ENCODE results near the gene OLIG3. TPM values are rescaled to one million over a fixed set of nuclear protein-coding genes. Genes with fewer than 3 reads are reported as not detected.
A peak's percentile ranks its signal among the peaks of the same experiment; 100 is the strongest.

The OLIG3 gene
- total RNA-seq (1 to 10 TPM; 1.1 to 3.3 TPM), polyA plus RNA-seq (ENCODE audit: insufficient read length in 2 of 2) (1 to 10 TPM; 2.3 to 3.2 TPM)
- long read RNA-seq, donor 1, partial matches to known transcripts: 0 of 1 reads
- long read RNA-seq, donor 1, other reads (novel, unspliced or antisense): 0 of 1 reads
- long read RNA-seq, donor 2: 0 reads
- long read RNA-seq, donor 3, transcript OLIG3-201 (1 exons, 2,049 nt): major isoform, 5 of 5 reads
- long read RNA-seq, donor 3, partial matches to known transcripts: 0 of 5 reads
- long read RNA-seq, donor 3, other reads (novel, unspliced or antisense): 0 of 5 reads
- long read RNA-seq, donor 4: 0 reads

DNA sequence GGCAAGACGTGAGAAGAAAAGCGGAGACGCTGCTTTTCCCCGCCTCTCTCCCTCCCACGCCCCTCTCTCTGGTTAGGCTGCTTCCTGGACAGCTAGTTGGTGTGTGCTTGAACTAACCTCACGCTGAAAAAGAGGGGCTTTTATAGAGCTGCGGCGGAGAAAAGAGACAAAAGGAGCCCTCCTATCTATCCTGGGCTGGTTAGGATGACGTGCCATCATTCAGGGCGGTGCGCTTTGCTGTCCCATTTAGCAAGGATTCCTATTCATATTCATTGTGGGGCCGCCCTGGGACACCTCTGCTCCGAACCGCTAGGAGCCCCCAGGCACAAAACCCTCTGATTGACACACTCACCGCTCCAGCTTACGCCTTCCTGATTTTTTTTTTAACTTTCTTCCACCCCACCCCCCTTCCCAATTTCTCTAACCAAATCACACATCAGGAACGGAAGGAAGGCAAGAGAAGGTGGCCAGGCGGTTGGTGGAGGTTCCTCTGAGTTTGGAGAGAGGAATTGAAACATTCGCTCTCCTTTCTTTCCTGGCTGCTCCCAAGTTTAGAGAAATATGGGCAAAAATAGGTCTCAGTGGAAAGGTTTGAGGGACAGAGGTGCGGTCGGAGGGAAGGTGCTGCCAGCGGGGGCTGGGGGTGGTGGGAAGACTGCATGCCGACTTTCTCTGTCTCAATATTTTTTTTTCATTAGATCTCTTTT, at the start of gene OLIG3:
TSS of gene OLIG3 (minus strand) at position 114 of the 707 bp plus-strand sequence. CDS start 224 bp downstream, outside the sequence.
- H3K4me1 ChIP-seq (ENCODE audit: control insufficient read depth, insufficient read depth, low read length): peaks cover 52% of the 10 kb centered on the region
- H3K27me3 ChIP-seq (ENCODE audit: control insufficient read depth, insufficient read depth, low read length): peaks cover 99% of the 10 kb centered on the region
- no peak within 1 kb of the TSS for H3K27ac ChIP-seq (ENCODE audit: low read depth, low read length)
- DNase-seq (ENCODE audit: low read depth in 4 of 6, low spot score in 6 of 6): peak in 2 of 6 donors; percentile 32 to 61
- no peaks in the 10 kb centered on the region for H3K36me3 ChIP-seq (ENCODE audit: control insufficient read depth, insufficient read depth, low read length)
- 2% methylated on average over 11 of the region's 23 CpGs for WGBS (ENCODE audit: insufficient coverage)
- H3K9me3 ChIP-seq (ENCODE audit: control insufficient read depth, insufficient read depth, low read length): no peaks in the 10 kb centered on the region
- no peak within 1 kb of the TSS for H3K4me3 ChIP-seq (ENCODE audit: low read depth, low read length)

GRCh38 chr6:137543114-137543513, 48.9 kb upstream of the OLIG3 start:
- no peak overlapping the region for H3K27ac ChIP-seq (ENCODE audit: low read depth, low read length)
- H3K36me3 ChIP-seq (ENCODE audit: control insufficient read depth, insufficient read depth, low read length): no peaks in the 10 kb centered on the region
- no peaks in the 10 kb centered on the region for H3K4me1 ChIP-seq (ENCODE audit: control insufficient read depth, insufficient read depth, low read length)
- H3K9me3 ChIP-seq (ENCODE audit: control insufficient read depth, insufficient read depth, low read length): no peaks in the 10 kb centered on the region
- peaks cover 13% of the 10 kb centered on the region for H3K27me3 ChIP-seq (ENCODE audit: control insufficient read depth, insufficient read depth, low read length)
- no CpG with 5 or more reads among the region's 2 CpGs for WGBS (ENCODE audit: insufficient coverage)
- DNase-seq (ENCODE audit: low read depth in 4 of 6, low spot score in 6 of 6): no peak
- no peak overlapping the region for H3K4me3 ChIP-seq (ENCODE audit: low read depth, low read length)

- no CpG with 5 or more reads among the region's 1 CpG for WGBS (ENCODE audit: insufficient coverage)
Observed at GRCh38 chr6:137542713-137543112, 48.5 kb upstream of the OLIG3 start.

GRCh38 chr6:137541534-137542063, 47.4 kb upstream of the OLIG3 start:
- H3K27ac ChIP-seq (ENCODE audit: low read depth, low read length): no peak overlapping the region
- no peaks in the 10 kb centered on the region for H3K36me3 ChIP-seq (ENCODE audit: control insufficient read depth, insufficient read depth, low read length)
- H3K4me1 ChIP-seq (ENCODE audit: control insufficient read depth, insufficient read depth, low read length): no peaks in the 10 kb centered on the region
- H3K9me3 ChIP-seq (ENCODE audit: control insufficient read depth, insufficient read depth, low read length): no peaks in the 10 kb centered on the region
- H3K27me3 ChIP-seq (ENCODE audit: control insufficient read depth, insufficient read depth, low read length): peaks cover 11% of the 10 kb centered on the region
- no peak overlapping the region for H3K4me3 ChIP-seq (ENCODE audit: low read depth, low read length)
- 21% methylated on average over 2 of the region's 4 CpGs for WGBS (ENCODE audit: insufficient coverage)
- peak in 1 of 6 donors; percentile 8 for DNase-seq (ENCODE audit: low read depth in 4 of 6, low spot score in 6 of 6)

More at GRCh38 chr6:137542713-137543112, 48.5 kb upstream of the OLIG3 start:
- Histone ChIP-seq H3K4me3 (ENCODE audit: low read depth, low read length) (no peak overlapping the region), H3K27ac (ENCODE audit: low read depth, low read length) (no peak overlapping the region), H3K9me3 (ENCODE audit: control insufficient read depth, insufficient read depth, low read length) (no peaks in the 10 kb centered on the region), H3K36me3 (ENCODE audit: control insufficient read depth, insufficient read depth, low read length) (no peaks in the 10 kb centered on the region), H3K4me1 (ENCODE audit: control insufficient read depth, insufficient read depth, low read length) (no peaks in the 10 kb centered on the region), H3K27me3 (ENCODE audit: control insufficient read depth, insufficient read depth, low read length) (peaks cover 11% of the 10 kb centered on the region)
- no peak for DNase-seq (ENCODE audit: low read depth in 4 of 6, low spot score in 6 of 6)

DNA sequence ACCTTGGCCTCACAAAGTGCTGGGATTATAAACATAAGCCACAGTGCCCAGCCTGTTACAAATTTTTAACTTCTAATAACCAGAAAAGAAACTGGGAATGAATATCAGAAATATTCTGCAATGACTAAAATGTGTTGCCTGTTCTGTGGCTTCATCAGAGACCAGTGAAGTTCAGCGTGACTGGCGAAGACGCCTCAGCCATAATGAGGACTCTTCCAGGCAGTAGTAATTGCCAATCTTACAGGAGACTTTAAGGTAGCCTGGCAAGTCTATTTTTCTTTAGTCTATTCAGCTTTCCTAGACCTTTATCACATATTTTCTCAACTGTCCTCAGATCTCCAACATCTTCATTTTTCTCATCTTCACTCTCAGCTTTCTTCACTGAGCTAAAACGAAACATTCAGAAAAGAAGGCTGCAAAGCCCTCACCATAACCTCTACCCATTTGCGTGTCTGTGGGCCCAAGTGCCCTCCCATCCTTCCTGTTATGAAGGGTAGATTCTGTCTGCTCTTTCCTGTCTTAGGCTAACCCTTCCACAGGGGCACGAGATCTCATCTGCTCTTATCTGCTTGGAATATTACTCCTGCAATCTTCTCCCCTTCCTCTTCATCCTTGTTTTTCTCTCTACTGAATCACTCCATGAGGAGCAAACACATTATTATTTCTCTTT, 42.0 kb upstream of the OLIG3 start:
- Histone ChIP-seq H3K36me3 (ENCODE audit: control insufficient read depth, insufficient read depth, low read length) (no peaks in the 10 kb centered on the region), H3K9me3 (ENCODE audit: control insufficient read depth, insufficient read depth, low read length) (no peaks in the 10 kb centered on the region), H3K4me3 (ENCODE audit: low read depth, low read length) (no peak overlapping the region), H3K27me3 (ENCODE audit: control insufficient read depth, insufficient read depth, low read length) (peaks cover 6% of the 10 kb centered on the region), H3K4me1 (ENCODE audit: control insufficient read depth, insufficient read depth, low read length) (no peaks in the 10 kb centered on the region), H3K27ac (ENCODE audit: low read depth, low read length) (no peak overlapping the region)
- no peak for DNase-seq (ENCODE audit: low read depth in 4 of 6, low spot score in 6 of 6)
- 88% methylated on average over 6 of the region's 6 CpGs for WGBS (ENCODE audit: insufficient coverage)

DNA sequence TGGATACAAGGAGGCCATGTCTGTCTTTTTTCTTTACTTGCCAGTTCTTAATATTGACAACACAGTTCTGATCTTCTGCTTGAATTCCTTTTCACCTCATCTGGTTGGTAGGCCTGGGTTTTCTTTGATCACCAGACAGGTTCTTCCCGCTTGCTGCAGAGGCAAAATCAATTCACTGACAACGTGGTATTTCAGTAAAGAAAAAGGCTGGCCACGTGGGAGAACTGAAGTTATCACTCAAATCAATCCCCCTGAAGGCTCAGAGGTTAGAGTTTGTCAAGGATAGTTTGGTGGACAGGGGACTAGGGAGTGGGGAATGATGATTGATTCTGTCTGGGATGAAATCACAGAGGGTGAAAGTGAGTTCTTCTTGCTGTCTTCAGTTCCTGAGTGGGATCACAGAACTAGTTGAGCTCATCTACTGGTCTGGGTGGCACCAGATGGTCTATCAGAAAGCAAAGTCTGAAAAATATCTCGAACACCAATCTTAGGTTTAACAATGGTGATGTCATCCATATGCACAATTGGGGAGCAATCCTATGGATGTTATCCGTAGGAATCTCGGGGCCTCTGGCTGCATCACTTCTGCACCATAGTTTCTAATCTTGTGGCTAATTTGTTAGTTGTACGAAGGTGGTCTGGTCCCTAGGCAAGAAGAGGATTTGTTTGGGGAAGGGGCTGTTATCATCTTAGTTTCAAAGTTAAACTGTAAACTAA, 37.3 kb upstream of the OLIG3 start:
- no peaks in the 10 kb centered on the region for H3K36me3 ChIP-seq (ENCODE audit: control insufficient read depth, insufficient read depth, low read length)
- H3K4me1 ChIP-seq (ENCODE audit: control insufficient read depth, insufficient read depth, low read length): no peaks in the 10 kb centered on the region
- no peaks in the 10 kb centered on the region for H3K9me3 ChIP-seq (ENCODE audit: control insufficient read depth, insufficient read depth, low read length)
- WGBS (ENCODE audit: insufficient coverage): 100% methylated on average over 3 of the region's 7 CpGs
- no peak for DNase-seq (ENCODE audit: low read depth in 4 of 6, low spot score in 6 of 6)
- peaks cover 10% of the 10 kb centered on the region for H3K27me3 ChIP-seq (ENCODE audit: control insufficient read depth, insufficient read depth, low read length)
- H3K27ac ChIP-seq (ENCODE audit: low read depth, low read length): no peak overlapping the region
- H3K4me3 ChIP-seq (ENCODE audit: low read depth, low read length): no peak overlapping the region

DNA sequence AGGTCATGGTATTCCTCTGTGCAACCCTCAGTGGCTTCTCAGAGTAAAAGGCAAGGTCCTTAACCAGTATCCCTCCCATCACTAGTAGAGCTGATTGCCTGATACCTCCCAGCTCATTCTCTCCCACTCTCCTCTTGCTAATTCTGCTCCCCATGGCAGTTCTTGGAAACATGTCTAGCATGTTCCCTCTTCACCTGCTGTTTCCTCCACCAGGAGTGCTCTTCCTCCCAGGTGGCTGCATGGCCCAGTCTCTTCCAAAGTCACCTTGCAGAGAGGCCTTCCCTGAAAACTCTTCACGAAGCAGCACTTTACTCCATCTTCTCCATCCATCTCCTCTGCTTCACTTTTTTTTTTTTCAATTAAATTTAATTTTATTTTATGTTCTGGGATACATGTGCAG, 36.2 kb upstream of the OLIG3 start:
- no peaks in the 10 kb centered on the region for H3K9me3 ChIP-seq (ENCODE audit: control insufficient read depth, insufficient read depth, low read length)
- no peak for DNase-seq (ENCODE audit: low read depth in 4 of 6, low spot score in 6 of 6)
- no peaks in the 10 kb centered on the region for H3K36me3 ChIP-seq (ENCODE audit: control insufficient read depth, insufficient read depth, low read length)
- no peak overlapping the region for H3K4me3 ChIP-seq (ENCODE audit: low read depth, low read length)
- H3K4me1 ChIP-seq (ENCODE audit: control insufficient read depth, insufficient read depth, low read length): no peaks in the 10 kb centered on the region
- no peak overlapping the region for H3K27ac ChIP-seq (ENCODE audit: low read depth, low read length)
- no CpG with 5 or more reads among the region's 1 CpG for WGBS (ENCODE audit: insufficient coverage)
- peaks cover 7% of the 10 kb centered on the region for H3K27me3 ChIP-seq (ENCODE audit: control insufficient read depth, insufficient read depth, low read length)

- Histone ChIP-seq H3K36me3 (ENCODE audit: control insufficient read depth, insufficient read depth, low read length) (no peaks in the 10 kb centered on the region), H3K4me1 (ENCODE audit: control insufficient read depth, insufficient read depth, low read length) (no peaks in the 10 kb centered on the region), H3K9me3 (ENCODE audit: control insufficient read depth, insufficient read depth, low read length) (no peaks in the 10 kb centered on the region), H3K27me3 (ENCODE audit: control insufficient read depth, insufficient read depth, low read length) (peaks cover 34% of the 10 kb centered on the region), H3K4me3 (ENCODE audit: low read depth, low read length) (no peak overlapping the region), H3K27ac (ENCODE audit: low read depth, low read length) (no peak overlapping the region)
- DNase-seq (ENCODE audit: low read depth in 4 of 6, low spot score in 6 of 6): no peak
- 17% methylated on average over 1 of the region's 7 CpGs for WGBS (ENCODE audit: insufficient coverage)
Observed at GRCh38 chr6:137522831-137523230, 28.6 kb upstream of the OLIG3 start.

- no CpG with 5 or more reads among the region's 2 CpGs for WGBS (ENCODE audit: insufficient coverage)
- no peak overlapping the region for H3K27ac ChIP-seq (ENCODE audit: low read depth, low read length)
- H3K27me3 ChIP-seq (ENCODE audit: control insufficient read depth, insufficient read depth, low read length): peaks cover 39% of the 10 kb centered on the region
- no peak for DNase-seq (ENCODE audit: low read depth in 4 of 6, low spot score in 6 of 6)
- H3K4me3 ChIP-seq (ENCODE audit: low read depth, low read length): no peak overlapping the region
- H3K36me3 ChIP-seq (ENCODE audit: control insufficient read depth, insufficient read depth, low read length): no peaks in the 10 kb centered on the region
- H3K9me3 ChIP-seq (ENCODE audit: control insufficient read depth, insufficient read depth, low read length): no peaks in the 10 kb centered on the region
- no peaks in the 10 kb centered on the region for H3K4me1 ChIP-seq (ENCODE audit: control insufficient read depth, insufficient read depth, low read length)
Observed at GRCh38 chr6:137522198-137522798, 28.1 kb upstream of the OLIG3 start.
